HG03159 (cell line): ENCODE measurements around the gene ABHD10.
"Not testable (repeated sequence)": the region's sequence is repeated elsewhere in the genome, so short reads cannot be mapped to it uniquely, and the experiment has no call there.

ENCODE experiments used
- ATAC-seq: cut with Tn5 transposase; IDR thresholded peaks from one replicate; pipeline ENCODE4 v1.9.1; 2021; ENCODE audit warnings: mild to moderate bottlenecking, moderate library complexity; ENCODE audit not compliant: unreplicated experiment

ABHD10 gene

DNA sequence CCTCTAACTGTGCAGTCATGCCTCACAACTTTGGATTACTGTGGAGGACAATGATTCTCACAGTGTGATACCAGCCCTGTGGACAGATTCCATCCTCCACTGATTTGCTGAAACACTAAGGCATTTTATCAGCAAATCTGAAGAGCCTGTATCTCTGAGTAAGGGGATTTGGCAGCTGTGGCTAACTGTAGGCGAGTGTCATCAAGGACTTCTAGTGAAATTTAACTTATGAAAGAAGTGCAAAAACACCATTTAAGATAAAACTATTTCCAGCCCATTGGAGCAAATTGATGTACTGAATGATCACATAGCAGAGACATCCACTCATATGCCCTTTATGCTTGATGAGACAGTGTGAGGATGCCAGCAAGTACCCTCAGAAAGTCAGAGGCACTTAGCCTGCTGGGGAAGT is 41.9 kb downstream of the ABHD10 start:
- no peak for ATAC-seq

DNA sequence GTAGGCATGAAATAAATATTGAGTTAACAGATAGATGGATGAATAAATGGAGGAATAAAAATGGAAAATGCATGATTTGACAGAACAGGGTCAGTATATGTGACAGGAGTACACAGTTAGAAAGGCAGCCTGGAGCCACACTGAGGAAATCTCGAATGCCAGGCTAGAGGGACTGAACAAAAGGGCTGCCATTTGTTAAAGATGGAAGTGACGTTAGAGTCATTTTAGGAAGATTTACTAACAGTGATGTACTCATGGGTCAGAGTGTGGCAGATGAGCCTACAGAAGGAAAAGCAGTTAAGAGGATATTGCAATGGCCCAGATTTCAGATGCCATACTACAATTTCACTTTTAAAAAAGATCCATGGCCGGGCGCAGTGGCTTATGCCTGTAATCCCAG is 48.3 kb downstream of the ABHD10 start:
- ATAC-seq, result no peak

GRCh38 chr3:112027826-112028225 is 49.0 kb downstream of the ABHD10 start:
- ATAC-seq, result no peak

DNA sequence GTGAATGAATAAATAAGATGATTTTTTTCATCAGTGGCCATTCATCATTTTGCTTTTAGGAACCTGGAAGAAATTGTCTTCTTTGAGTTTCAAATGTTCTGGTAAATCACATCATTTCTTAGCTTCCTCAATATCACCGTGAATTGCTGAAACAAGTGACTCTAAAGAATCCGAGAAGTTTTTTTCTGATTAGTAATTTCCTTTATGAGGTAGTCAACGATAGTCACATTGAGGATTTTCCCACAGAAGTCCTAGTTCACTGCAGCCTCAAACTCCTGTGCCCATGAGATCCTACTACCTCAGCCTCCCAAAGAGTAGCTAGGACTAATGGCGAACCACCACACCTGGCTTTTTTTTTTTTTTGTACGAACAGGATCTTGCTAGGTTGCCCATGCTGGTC is 52.1 kb downstream of the ABHD10 start:
- ATAC-seq, result no peak

GRCh38 chr3:112032098-112032731 is 53.4 kb downstream of the ABHD10 start:
- ATAC-seq, result no peak

GRCh38 chr3:112034436-112034835 is 55.6 kb downstream of the ABHD10 start, which contains the start of gene TMPRSS7:
Gene TMPRSS7, plus strand, starts transcription at chr3:112034736. Its CDS starts 110 bp downstream, at chr3:112034846.
- no peak for ATAC-seq

GRCh38 chr3:112035241-112035640 is 56.4 kb downstream of the ABHD10 start:
- no peak for ATAC-seq

DNA sequence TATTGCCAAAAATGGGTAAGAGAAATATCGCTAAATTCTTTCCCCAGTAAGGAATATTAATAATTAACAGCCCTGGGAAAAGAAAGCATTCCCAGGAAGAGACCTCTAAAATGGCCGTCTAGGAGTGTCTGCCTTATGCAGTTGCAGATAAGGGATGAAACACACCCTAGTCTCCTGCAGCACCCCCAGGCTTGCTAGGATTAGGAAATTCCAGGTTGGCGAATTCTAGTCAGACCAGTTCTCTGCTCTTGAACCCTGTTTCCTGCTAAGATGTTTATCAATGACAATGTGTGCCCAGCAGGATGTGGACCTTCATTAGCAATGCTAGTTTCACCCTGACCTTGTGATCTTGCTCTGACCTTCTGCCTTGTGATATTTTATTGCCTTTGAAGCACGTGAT is 58.4 kb downstream of the ABHD10 start:
- ATAC-seq, result not testable (repeated sequence)

DNA sequence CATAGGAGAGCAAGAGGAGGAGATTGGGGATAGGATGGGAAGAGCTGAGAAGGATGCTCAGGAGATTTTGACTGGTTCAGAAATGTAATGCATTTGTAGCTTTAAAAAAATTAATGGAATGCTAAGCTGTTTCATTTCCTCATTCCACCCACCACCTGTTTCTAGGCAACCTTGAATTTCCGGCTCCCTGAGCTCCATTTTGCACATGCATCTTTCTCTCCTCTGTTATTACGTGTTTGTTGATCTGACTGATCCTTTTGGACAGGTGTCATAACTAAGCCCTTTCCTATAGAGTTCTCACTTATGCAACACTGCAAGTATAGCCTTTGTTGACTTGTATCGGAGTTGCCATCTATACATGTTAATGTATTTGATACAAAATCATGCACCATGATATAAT is 60.0 kb downstream of the ABHD10 start:
- ATAC-seq, result peak; percentile 64

DNA sequence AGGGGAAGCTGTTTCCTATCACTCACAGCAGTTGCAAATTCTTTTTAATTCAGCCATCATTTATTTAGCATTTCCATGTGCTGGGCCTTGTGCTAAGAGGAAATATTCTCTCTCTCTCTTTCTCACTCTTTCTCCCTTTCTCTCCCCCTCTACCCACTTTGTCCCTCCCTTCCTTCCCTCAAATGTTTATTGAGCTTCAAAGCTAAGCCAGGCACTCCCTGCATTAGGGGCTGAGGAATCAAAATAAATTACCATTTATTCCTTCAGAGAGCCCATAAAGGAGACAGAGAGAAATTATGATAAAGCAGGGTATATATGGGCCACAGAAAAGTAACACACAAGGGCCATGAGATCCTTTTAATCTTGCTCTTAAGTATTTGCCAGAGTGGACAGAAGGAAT is 62.5 kb downstream of the ABHD10 start:
- ATAC-seq, result no peak

DNA sequence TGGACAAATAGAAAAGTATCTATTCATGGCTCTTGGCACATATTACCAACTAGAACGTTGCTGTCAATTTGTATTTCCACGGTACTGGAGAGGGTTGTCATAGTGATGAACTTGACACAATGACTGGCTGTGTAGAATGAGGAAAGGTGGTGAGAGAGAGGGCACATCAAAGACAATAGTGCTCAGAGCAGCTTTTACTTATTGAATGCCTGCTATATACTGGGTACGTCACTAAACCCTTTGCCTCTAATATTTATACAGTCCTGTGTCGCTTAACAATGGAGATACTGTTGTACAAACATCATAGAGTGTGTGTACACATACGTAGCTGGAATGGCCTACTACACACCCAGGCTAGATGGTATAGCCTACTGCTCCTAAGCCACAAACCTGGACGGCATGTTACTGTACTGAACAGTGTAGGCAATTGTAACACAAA is 64.0 kb downstream of the ABHD10 start:
- no peak for ATAC-seq
